GM12878 (cell line): ENCODE measurements around the gene HSD17B11. TPM values are rescaled to one million over a fixed set of nuclear protein-coding genes. Genes with fewer than 3 reads are reported as not detected.

Experiments
- ATAC-seq: fragments of 200-7000 bp; cut with Tn5 transposase; 3 replicates; pipeline ENCODE4 v1.9.1; 2020; ENCODE audit warnings: mild to moderate bottlenecking, moderate library complexity
- BruUV-seq: library from RNA; stranded (reverse); fragments of 400-500 nt; replicated peaks from 2 replicates; lab custom pipeline; 2021; lab: Mats Ljungman, UMichigan
- CTCF ChIA-PET: fragments of 300-600 bp; sonication (Branson Sonifier 250); formaldehyde crosslinking; extraction: SDS; loops from one replicate; lab custom pipeline; 2021; ENCODE audit warnings: inconsistent platforms; lab: Yijun Ruan, JAX
- POLR2A ChIA-PET: fragments of 350-600 bp; formaldehyde crosslinking; extraction: SDS; loops from one replicate; lab custom pipeline; 2021; ENCODE audit warnings: inconsistent platforms; lab: Charles Lee
- RAD21 ChIA-PET: fragments of 300-600 bp; sonication (Branson Sonifier 250); formaldehyde crosslinking; loops from one replicate; lab custom pipeline; 2023; ENCODE audit warnings: antibody characterized with exemption; ENCODE audit not compliant: unreplicated experiment; lab: Charles Lee
- SMC1A ChIA-PET: fragments of 300-600 bp; sonication (Branson Sonifier 250); formaldehyde crosslinking; loops from one replicate; lab custom pipeline; 2023; ENCODE audit not compliant: unreplicated experiment, uncharacterized antibody; lab: Charles Lee
- DNase-seq: peaks from one replicate; pipeline ENCODE4 v3.0.0-alpha.2; 2011; ENCODE audit warnings: low read depth, low spot score
- FAIRE-seq: peaks from 3 replicates; lab custom pipeline; 2011; peaks lifted over from hg19 to GRCh38; lab: Jason Lieb, UNC
- H2AFZ ChIP-seq: 2 replicates; pipeline ENCODE4 v1.6.0; 2011; ENCODE audit warnings: low read depth, low read length, control low read depth; ENCODE audit not compliant: control insufficient read depth
- H3K27ac ChIP-seq: 2 replicates; pipeline ENCODE4 v1.5.1; 2011; ENCODE audit warnings: control low read depth; ENCODE audit not compliant: control insufficient read depth, insufficient read depth
- H3K27me3 ChIP-seq, 2 experiments: replicated peaks in 1 of 2; 2 replicates each; pipeline versions ENCODE4 v1.6.0 to v1.6.1; 2011; ENCODE audit warnings: low read length in 1 of 2; ENCODE audit not compliant: control insufficient read depth in 2 of 2, insufficient read depth in 2 of 2
- H3K36me3 ChIP-seq, 2 experiments: 2 replicates each; pipeline ENCODE4 v1.5.1; 2011; ENCODE audit warnings: low read length in 1 of 2; ENCODE audit not compliant: control insufficient read depth in 2 of 2, insufficient read depth in 2 of 2
- H3K4me1 ChIP-seq: 2 replicates; pipeline ENCODE4 v1.6.1; 2011; ENCODE audit warnings: mild to moderate bottlenecking, low read length, moderate library complexity, mixed read lengths; ENCODE audit not compliant: control insufficient read depth, insufficient read depth
- H3K4me2 ChIP-seq: 2 replicates; pipeline ENCODE4 v1.6.0; 2011; ENCODE audit warnings: control low read depth; ENCODE audit not compliant: control insufficient read depth, insufficient read depth
- H3K4me3 ChIP-seq: fragments of 200-600 bp; sonication (generic); 2 replicates; pipeline ENCODE4 v1.5.1; 2016
- H3K79me2 ChIP-seq: 2 replicates; pipeline ENCODE4 v1.6.0; 2011; ENCODE audit warnings: low read length; ENCODE audit not compliant: control insufficient read depth, insufficient read depth
- H3K9ac ChIP-seq: 2 replicates; pipeline ENCODE4 v1.8.0; 2011; ENCODE audit warnings: low read length, control low read depth, mixed read lengths; ENCODE audit not compliant: control insufficient read depth, insufficient read depth
- H3K9me3 ChIP-seq: replicated peaks from 3 replicates; pipeline ENCODE4 v1.5.1; 2011; ENCODE audit warnings: mild to moderate bottlenecking, low read length; ENCODE audit not compliant: control insufficient read depth, insufficient read depth
- H4K20me1 ChIP-seq: 2 replicates; pipeline ENCODE4 v1.6.0; 2011; ENCODE audit not compliant: control insufficient read depth, insufficient read depth
- ASH2L ChIP-seq: fragments of 300-600, 200-600 bp; sonication (generic); IDR thresholded peaks from 2 replicates; pipeline ENCODE4 v1.6.1; 2017; ENCODE audit warnings: low read depth, mild to moderate bottlenecking, borderline replicate concordance
- CBX3 ChIP-seq: fragments of 200-600 bp; sonication (generic); IDR thresholded peaks from 2 replicates; pipeline ENCODE4 v1.6.1; 2016; ENCODE audit warnings: low read depth, borderline replicate concordance
- HDAC2 ChIP-seq: fragments of 200-600 bp; sonication (generic); IDR thresholded peaks from 2 replicates; pipeline ENCODE4 v1.6.1; 2017
- KDM1A ChIP-seq: fragments of 200-600 bp; sonication (generic); IDR thresholded peaks from 2 replicates; pipeline ENCODE4 v1.6.1; 2016; ENCODE audit warnings: borderline replicate concordance
- KLF5 ChIP-seq: fragments of 450-650 bp; IDR thresholded peaks from 2 replicates; pipeline ENCODE4 v1.6.1; 2014; ENCODE audit warnings: mild to moderate bottlenecking; ENCODE audit not compliant: partially characterized antibody
- MXI1 ChIP-seq: fragments of 150-350 bp; IDR thresholded peaks from 2 replicates; pipeline ENCODE4 v1.6.1; 2011; ENCODE audit warnings: low read depth, mild to moderate bottlenecking, inconsistent platforms, low read length, improper control_type of control experiment
- NR2C2 ChIP-seq: IDR thresholded peaks from 2 replicates; pipeline ENCODE4 v1.6.1; 2011; ENCODE audit warnings: borderline replicate concordance, low read depth; ENCODE audit not compliant: control insufficient read depth, insufficient read length
- SMAD5 ChIP-seq: IDR thresholded peaks from 2 replicates; pipeline ENCODE4 v1.6.1; 2016; ENCODE audit warnings: antibody characterized with exemption, low read depth
- SMARCA5 ChIP-seq: fragments of 450-650 bp; IDR thresholded peaks from 2 replicates; pipeline ENCODE4 v1.6.1; 2017; ENCODE audit warnings: mild to moderate bottlenecking
- SUPT20H ChIP-seq: IDR thresholded peaks from 2 replicates; pipeline ENCODE4 v1.6.1; 2011; ENCODE audit warnings: low read depth, mild to moderate bottlenecking, low read length, moderate library complexity, borderline replicate concordance; ENCODE audit not compliant: control insufficient read depth
- WGBS: methylation state at CpG from one replicate; pipeline ENCODE4 v1.1.6; 2016; ENCODE audit warnings: low lambda C conversion rate; ENCODE audit not compliant: insufficient replicate concordance, insufficient coverage; ENCODE audit errors: missing lambda C conversion rate; 5-methylcytosine and 5-hydroxymethylcytosine counted together
- in situ Hi-C: fragments of 300-500 bp; cut with MboI; formaldehyde crosslinking; loops from 9 replicates; pipeline ENCODE4 v1.14.3; 2018; ENCODE audit warnings: mixed read lengths
- intact Hi-C: fragments of 100-400 bp; cut with micrococcal nuclease; formaldehyde crosslinking; loops from one replicate; pipeline ENCODE4 v1.14.2; 2022; ENCODE audit not compliant: unreplicated experiment
- polyA plus RNA-seq, 11 experiments: library from polyadenylated mRNA; depleted of rRNA in 4 of 11; unstranded in 6 of 11; stranded (reverse) in 5 of 11; fragments of >200 nt; fragmentation: Nextera tagmentation in 4 of 11; fragmentation: Illumina TruSeq in 1 of 11; extraction: Ambion mirVana in 4 of 11; extraction: Trizol in 1 of 11; gene quantifications; 1 replicate in 1 of 11; 2 replicates in 10 of 11; pipeline versions ENCODE4 v1.2.1 to v1.2.3, GENCODE V29; 2011 to 2016; ENCODE audit warnings: inconsistent platforms in 2 of 11, missing spikeins in 2 of 11, low read depth in 1 of 11
- total RNA-seq, 4 experiments: library from RNA; depleted of rRNA in 3 of 4; stranded (reverse); fragments of >200 nt in 3 of 4; fragmentation: Illumina TruSeq in 1 of 4; extraction: Trizol in 1 of 4; gene quantifications; 2 replicates each; pipeline versions ENCODE4 v1.2.1 to v1.2.3, GENCODE V29; 2013 to 2021
- TF ChIP-seq, protein P1 (sequence below): fragments of 450-650 bp; IDR thresholded peaks from 2 replicates; pipeline ENCODE4 v1.6.1; 2017; ENCODE audit warnings: mild to moderate bottlenecking, low read depth, inconsistent platforms; ENCODE audit not compliant: poor library complexity, severe bottlenecking
- TF ChIP-seq, protein P2 (sequence below): fragments of 450-650 bp; IDR thresholded peaks from 2 replicates; pipeline ENCODE4 v1.6.1; 2018; ENCODE audit warnings: mild to moderate bottlenecking, low read depth, moderate library complexity; ENCODE audit not compliant: partially characterized antibody

Gene HSD17B11
- total and polyA plus RNA-seq, 10 of the 15 experiments (the other 5 are each of a cell fraction or from before 2014, with no cell fraction given): 10.3 to 29.5 (median 17.7) TPM

GRCh38 chr4:87382931-87383330, 8.1 kb downstream of the HSD17B11 start:
- ChIA-PET POLR2A (interaction anchor here (1.0 to 2.0 kb wide), 2 partner anchors 8 to 39 kb away, joined by 4 to 13 read pairs; partner anchors contain the start of genes HSD17B11 and NUDT9), RAD21 (interaction anchor here (1.6 to 2.0 kb wide), 3 partner anchors 8 to 65 kb away, joined by 5 to 8 read pairs (median 5); partner anchors contain the start of gene HSD17B11), SMC1A (interaction anchor here (1.2 to 1.7 kb wide), 2 partner anchors 7 to 75 kb away, joined by 3 to 6 read pairs; partner anchors contain the start of gene HSD17B11), CTCF (interaction anchor here (0.6 to 1.4 kb wide), 3 partner anchors 9 to 84 kb away, joined by 3 to 8 read pairs (median 7); partner anchors contain the start of gene HSD17B11)
- Histone ChIP-seq H2AFZ (no peak overlapping the region), H3K9ac (no peak overlapping the region), H3K4me2 (no peak overlapping the region), H3K36me3 (no peaks in the 10 kb centered on the region; a peak in 1 of 4 replicates), H3K4me1 (no peaks in the 10 kb centered on the region), H3K27me3 (no peaks in the 10 kb centered on the region), H3K4me3 (no peak overlapping the region), H4K20me1 (no peaks in the 10 kb centered on the region), H3K79me2 (peaks cover 3% of the 10 kb centered on the region; the same call in 1 of the 2 replicates), H3K9me3 (no peaks in the 10 kb centered on the region), H3K27ac (no peak overlapping the region)
- DNase-seq (no peak), FAIRE-seq (no peak), ATAC-seq (no peak)
- no peak for TF ChIP-seq CBX3
- no peak for TF ChIP-seq HDAC2
- no peak for TF ChIP-seq NR2C2
- TF ChIP-seq SMARCA5: no peak
- TF ChIP-seq ASH2L: no peak
- TF ChIP-seq, protein P1, sequence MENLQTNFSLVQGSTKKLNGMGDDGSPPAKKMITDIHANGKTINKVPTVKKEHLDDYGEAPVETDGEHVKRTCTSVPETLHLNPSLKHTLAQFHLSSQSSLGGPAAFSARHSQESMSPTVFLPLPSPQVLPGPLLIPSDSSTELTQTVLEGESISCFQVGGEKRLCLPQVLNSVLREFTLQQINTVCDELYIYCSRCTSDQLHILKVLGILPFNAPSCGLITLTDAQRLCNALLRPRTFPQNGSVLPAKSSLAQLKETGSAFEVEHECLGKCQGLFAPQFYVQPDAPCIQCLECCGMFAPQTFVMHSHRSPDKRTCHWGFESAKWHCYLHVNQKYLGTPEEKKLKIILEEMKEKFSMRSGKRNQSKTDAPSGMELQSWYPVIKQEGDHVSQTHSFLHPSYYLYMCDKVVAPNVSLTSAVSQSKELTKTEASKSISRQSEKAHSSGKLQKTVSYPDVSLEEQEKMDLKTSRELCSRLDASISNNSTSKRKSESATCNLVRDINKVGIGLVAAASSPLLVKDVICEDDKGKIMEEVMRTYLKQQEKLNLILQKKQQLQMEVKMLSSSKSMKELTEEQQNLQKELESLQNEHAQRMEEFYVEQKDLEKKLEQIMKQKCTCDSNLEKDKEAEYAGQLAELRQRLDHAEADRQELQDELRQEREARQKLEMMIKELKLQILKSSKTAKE: no peak
- no peak for TF ChIP-seq SMAD5
- TF ChIP-seq SUPT20H: no peak
- TF ChIP-seq MXI1: no peak
- TF ChIP-seq KLF5: no peak
- TF ChIP-seq, protein P2, sequence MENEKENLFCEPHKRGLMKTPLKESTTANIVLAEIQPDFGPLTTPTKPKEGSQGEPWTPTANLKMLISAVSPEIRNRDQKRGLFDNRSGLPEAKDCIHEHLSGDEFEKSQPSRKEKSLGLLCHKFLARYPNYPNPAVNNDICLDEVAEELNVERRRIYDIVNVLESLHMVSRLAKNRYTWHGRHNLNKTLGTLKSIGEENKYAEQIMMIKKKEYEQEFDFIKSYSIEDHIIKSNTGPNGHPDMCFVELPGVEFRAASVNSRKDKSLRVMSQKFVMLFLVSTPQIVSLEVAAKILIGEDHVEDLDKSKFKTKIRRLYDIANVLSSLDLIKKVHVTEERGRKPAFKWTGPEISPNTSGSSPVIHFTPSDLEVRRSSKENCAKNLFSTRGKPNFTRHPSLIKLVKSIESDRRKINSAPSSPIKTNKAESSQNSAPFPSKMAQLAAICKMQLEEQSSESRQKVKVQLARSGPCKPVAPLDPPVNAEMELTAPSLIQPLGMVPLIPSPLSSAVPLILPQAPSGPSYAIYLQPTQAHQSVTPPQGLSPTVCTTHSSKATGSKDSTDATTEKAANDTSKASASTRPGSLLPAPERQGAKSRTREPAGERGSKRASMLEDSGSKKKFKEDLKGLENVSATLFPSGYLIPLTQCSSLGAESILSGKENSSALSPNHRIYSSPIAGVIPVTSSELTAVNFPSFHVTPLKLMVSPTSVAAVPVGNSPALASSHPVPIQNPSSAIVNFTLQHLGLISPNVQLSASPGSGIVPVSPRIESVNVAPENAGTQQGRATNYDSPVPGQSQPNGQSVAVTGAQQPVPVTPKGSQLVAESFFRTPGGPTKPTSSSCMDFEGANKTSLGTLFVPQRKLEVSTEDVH: no peak
- TF ChIP-seq KDM1A: no peak
- in situ Hi-C loops: no loop called here
- no TSS peak for BruUV-seq
- intact Hi-C loops: no loop called here
- WGBS: 95% methylated on average over 3 of the region's 3 CpGs
